AG08395 (cell line): ENCODE measurements around the gene BCOR.

Experiments used
- DNase-seq: peaks from one replicate; pipeline ENCODE4 v3.0.0; 2012; ENCODE audit warnings: mixed read lengths, low spot score

Gene BCOR

GRCh38 chrX:40112996-40113395, 15.2 kb upstream of the BCOR start:
- DNase-seq: no peak

DNA sequence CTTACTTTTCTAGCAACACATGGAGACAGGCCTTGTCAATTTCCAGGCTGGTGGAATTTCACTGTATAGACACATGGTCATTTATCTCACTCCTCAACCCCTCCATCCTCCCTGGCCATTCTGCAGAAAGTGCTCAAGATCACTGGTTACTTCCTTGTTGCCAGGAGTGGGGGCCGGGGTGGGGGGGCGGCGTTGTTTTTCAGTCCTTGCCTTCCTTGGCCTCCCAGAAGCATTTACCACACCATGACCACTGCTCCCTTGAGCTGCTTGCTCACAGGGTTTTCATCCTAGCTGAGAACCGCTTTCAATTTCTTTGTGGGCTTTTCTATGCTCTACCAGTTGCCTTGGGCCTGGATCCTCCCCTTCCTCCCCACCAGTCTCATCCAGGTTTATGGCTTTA, 14.1 kb upstream of the BCOR start:
- no peak for DNase-seq

- DNase-seq: no peak
Measured at GRCh38 chrX:40109288-40110008, 11.7 kb upstream of the BCOR start.

GRCh38 chrX:40108959-40109287, 11.2 kb upstream of the BCOR start:
- DNase-seq: peak; percentile 81

DNA sequence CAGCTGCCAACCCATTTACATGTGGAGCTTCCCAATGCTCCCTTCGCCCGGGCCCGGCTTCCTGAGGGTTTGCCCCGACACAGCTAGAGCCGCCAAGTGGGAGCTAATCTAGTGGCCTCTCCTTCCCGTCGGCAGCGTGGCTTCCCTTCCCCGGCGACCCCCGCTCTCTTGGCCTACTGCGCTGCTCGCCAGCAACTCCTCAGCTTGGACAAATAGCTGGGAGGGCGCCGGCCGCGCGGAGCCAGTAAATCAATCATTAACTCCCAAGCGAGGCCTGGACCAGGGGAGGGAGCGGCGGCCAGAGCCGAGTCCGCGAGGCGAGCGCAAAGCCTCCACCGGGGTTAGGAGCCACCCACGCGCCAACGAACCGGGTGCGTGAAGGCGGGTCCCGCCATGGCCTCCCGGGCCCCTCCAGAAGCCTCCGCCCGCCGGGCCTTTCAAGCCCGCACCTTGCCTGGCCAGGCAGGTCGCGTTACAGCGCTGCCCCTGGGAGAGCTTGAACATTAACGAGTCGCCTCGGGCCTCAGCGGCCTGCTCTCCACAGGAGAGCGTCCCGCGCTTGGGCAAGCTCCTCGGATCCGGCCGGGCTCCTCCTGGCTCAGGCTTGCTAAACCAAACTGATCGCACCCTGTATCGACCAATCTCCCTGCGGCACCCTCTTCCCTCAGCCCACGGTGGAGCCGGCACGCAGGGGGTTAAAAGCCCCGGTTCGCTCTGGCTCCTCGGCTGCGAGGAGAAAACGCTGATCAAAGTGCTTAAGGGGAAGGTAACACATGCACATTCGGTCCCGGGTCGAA, 10.6 kb upstream of the BCOR start:
- DNase-seq: no peak

DNA sequence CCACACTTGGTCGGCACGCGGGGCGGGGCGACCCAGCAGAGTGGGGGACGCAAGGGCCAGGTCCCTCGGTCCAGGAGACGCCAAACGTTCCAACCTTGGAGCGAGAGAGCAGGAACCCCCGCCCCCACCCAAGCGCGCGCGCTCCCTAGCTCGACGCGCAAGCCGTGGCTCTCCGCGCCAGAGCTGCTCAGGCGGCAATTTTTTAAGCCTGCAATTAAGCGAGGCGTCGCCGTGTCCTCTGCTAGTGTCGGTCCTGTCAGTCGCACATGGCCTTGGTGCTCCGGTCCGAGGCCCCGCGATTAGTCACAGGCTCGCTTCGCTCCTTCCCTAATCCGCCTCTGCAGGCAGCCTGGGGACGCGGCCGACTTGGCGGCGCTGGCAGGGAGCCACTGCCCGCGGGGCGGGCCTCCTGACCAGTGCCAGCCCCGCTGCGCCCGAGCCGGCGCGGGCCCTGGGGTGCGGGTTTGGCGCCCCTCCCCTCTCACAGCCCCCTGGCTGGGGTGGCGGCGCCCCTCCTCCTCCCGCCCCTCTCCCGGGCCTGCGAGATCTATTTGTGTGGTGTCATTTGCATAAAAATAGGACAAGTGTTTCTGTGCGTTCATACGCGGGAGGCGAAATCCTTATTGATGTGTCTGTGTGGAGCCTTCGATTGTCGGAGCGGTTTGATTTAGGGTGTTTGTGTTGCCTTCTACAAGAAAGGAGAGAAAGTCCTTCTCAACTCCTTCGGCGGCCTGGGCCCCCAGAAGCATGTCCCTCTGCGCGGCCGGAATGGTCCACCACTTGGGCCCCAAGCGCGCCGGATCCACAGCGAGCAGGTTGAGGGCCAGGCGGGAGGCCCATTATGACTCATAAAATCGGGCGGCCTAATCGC, 9.8 kb upstream of the BCOR start:
- no peak for DNase-seq

DNA sequence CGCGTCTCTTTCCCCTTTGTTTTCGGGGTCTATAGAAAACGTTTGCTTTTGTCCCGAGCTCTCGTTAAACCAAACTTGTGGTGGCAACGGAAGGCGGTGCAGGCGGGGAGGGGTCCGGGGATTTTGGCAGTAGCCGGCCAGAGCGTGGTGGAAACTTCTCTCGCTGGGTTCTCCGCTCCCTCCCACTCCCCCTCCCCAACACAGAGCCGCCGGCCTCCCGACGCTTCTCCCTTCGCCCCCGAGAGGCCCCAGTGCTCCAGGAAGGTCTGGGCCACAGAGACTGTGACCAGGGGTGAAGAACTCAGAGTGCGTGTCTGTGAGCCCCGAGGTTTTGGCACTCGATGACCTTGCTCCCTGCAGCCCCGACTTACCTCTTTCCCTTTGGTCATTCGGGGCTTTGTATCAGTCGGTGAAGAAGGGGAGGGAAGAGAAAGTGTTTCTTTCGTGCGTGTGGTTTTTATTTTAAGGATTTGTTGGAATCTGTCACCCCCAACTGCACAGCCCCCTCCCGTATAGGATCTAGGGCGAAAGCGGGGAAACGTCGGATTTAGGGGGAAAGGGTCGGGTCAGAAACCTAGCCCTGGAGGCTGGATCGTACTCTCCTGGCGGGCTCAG, 9.0 kb upstream of the BCOR start:
- no peak for DNase-seq

GRCh38 chrX:40105835-40106675, 8.3 kb upstream of the BCOR start:
- no peak for DNase-seq

DNA sequence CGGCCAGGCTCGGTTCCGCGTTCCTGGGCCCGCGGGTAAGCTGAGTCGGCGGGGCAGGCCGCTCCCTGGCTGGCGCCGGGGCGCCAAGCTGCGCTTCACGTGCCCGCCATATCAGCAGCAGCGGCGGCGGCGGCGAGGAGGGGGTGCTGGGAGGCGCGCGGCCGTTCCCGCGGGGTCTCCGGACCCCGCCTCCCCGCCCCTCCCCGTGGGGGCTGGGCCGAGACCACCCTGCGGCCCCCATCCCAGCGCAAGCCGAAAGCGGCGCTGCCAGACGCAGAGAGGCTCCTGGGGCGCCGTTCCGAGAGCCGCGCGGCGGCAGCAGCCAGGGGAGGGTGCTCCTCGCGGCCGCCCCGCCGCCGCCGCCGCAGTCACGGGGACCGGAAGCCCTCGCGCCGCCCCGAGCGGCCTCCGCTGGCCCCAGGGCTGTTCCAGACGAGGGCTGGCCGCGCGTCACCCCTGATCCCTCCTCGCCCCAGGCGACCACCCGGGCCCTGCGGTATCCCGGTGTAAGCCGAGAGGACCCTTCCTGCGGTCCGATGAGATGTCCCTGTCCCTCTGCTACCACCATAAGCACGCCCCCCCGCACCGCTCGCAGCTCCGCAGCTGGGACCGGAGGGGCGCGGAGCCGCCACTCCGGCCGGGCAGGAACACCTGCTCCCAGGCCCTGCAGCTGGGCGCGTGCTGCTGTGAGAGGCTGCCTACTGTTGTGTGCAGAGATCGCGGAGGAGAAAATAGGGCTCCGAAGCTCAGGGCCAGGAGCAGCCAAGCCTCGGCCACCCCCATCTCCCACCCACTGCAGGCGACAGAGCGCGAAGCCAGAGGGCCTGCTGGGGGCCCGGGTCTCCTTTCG, 7.5 kb upstream of the BCOR start:
- DNase-seq: no peak

GRCh38 chrX:40104630-40104984, 6.8 kb upstream of the BCOR start:
- DNase-seq: peak; percentile 54

GRCh38 chrX:40103565-40104323, 6.0 kb upstream of the BCOR start:
- no peak for DNase-seq

GRCh38 chrX:40102393-40103381, 4.9 kb upstream of the BCOR start:
- DNase-seq: no peak

DNA sequence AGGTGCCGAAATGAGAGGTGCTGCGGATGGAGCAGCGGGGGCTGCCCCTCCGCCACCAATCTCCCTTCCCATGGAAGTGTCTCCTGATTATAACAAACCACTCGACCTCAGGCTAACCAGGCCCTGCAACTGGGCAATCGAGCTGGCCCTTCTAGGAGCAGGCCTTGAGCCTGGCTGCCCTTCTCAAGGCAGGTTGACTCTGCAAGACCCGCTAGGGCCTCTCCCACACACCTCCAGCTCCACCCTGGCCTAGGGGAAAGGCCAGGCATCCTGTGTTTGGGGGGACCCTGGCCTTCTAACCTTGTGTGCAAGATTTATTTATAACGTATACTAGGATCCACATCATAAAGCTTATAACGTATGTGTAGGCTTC, 3.7 kb upstream of the BCOR start:
- DNase-seq: no peak

GRCh38 chrX:40100537-40101429, 3.0 kb upstream of the BCOR start:
- DNase-seq: no peak

- no peak for DNase-seq
Measured at GRCh38 chrX:40100141-40100536, 2.4 kb upstream of the BCOR start.

DNA sequence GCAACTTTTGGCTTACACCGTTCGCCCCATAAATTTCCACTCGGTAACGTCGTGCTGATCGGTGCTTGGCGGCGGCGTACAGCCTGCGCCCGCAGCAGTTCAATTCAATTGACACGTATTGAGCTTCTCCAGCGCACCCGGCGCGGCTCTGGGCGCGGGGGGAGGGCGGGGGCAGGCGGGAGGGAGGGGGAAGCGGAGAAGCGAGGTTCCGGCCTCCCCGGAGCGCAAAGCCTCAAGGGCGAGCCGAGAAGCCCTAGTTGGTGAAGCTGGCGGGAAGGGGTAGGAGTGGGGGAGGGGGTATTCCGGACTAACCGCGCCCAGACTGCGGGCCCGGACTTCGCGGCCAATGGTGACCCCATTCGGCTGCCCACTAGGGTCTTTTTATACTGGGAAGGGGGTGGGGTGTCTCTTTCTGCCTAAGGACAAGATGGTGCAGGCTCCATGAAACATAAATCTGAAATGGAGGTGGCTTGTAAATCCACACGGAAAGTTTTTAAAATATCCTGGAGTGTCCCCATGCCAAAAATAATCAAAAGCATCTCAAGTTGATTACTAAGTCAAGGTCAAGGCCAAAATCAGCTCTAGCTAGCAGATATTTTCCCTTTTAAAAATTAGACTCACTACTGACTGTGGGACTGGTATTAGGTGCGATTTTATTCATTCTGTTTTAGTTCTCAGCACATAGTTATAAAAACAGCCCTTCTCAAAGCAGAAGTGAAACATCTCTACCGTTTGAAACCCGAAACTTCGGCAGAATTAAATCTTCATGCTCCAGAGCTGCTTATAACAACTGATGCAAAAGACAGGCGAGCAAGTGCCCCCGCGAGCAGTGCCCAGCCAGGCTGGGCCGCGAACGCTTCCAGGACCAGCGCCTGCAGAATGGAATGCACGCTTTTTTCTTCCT, 1.5 kb upstream of the BCOR start:
- no peak for DNase-seq
